Ramos (cell line): Measurements from ENCODE around the gene ADCY7.

Experiments
- in situ Hi-C: fragments of 300-500 bp; cut with MboI; formaldehyde crosslinking; loops from one replicate; pipeline ENCODE4 v1.14.3; 2022; ENCODE audit warnings: low sequenced_read_pairs; ENCODE audit not compliant: unreplicated experiment

The ADCY7 gene

DNA sequence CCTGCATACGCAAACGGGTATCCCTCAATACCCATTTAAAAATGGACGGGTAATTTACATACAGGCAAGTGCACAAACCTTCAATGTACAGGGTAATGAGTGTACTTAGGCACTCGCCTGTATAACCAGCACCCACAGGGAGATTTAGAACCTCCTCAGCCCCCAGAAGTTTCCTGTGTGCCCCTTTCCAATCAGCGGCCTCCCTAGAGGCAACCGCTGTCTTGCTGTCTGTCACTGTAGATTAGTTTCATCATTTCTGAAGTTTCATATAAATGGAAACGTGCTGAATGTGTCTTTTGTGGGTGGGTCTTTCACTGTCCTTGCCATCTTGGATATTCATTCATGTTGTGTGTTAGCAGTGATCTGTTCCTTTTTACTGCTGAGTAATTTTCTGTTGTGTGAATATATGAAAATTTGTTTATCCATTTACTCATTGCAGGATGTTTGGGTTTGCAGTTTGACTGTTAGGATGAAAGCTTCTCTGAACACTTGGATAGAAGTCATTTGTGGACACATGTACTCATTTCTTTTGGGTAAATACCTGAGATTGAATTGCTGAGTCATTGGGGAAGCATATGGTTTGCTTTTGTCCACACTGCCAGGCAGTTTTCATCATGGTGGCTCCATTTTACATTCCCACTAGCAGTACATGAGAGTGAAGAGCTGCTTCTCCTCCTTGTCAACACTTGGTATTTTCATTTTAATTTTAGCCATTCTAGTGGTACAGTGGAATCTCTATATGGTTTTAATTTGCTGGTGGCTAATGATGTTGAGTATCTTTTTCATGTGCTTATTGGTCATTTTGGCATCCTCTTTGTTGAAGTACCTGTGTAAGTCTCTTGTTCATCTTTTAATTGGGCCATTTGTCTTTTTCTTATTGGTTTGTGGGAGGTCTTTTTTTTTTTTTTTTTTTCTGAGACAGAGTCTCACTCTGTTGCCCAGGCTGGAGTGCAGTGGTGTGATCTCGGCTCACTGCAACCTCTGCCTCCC, 2.1 kb upstream of the ADCY7 start:
- in situ Hi-C loops, result no loop called here

- in situ Hi-C loops, result no loop called here
These were observed 1.1 kb upstream of the ADCY7 start for GRCh38 chr16:50265260-50265659.

GRCh38 chr16:50265716-50266336, 525 bp upstream of the ADCY7 start:
- in situ Hi-C loops, result no loop called here

GRCh38 chr16:50267151-50267631, 840 bp downstream of the ADCY7 start:
- in situ Hi-C loops, result no loop called here

DNA sequence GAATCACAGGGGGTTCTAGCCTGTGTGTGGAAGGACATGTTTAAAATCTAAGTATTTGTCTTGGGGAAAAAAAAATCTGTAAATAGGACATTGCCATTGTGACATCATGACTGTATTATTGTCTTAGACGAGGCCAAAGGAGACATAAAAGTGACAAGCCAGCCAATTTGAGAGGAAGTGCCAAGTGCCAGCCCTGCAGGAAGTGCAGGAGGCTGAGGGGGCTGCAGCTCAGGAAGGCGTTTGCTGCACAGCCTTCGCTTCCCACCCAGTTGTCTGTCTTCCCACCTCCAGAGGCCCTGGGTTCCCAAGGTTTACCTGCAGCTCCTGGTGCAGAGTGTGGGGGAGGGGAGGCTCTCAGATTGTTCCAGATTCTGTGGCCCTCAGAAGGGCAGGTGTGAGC, 1.3 kb downstream of the ADCY7 start:
- in situ Hi-C loops, result no loop called here

GRCh38 chr16:50268352-50268751, 2.0 kb downstream of the ADCY7 start:
- in situ Hi-C loops, result no loop called here

DNA sequence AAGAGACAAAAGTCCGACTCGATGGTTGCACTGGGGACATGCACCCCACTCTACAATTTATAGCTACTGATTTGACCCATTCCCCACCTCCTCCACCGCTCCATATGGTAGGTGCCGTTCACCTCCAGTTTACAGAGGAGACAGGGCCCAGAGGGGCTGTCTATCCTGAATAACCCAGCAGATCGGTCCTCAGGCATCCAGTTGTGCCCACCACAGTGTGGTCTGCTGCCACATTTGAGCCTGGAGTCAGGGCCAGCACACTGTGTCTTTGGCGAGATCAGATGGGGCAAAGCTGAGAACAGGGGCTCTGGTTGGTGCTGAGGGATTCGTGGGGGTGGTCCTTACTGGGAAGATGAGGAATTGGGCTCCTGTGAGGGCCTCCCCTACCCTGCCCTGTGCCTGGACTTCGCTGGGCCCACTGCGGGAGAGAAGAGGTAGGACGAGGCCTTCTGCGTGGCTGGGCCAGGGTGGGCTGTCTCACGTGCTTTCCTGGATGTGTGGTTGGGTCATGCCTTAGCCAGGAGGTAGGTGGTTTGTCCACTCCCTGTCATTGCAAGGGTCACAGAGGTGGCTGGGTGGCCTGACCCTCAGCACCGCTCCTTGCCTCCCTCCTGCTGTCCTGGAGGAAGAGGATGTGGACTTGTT, 2.8 kb downstream of the ADCY7 start:
- in situ Hi-C loops, result no loop called here

DNA sequence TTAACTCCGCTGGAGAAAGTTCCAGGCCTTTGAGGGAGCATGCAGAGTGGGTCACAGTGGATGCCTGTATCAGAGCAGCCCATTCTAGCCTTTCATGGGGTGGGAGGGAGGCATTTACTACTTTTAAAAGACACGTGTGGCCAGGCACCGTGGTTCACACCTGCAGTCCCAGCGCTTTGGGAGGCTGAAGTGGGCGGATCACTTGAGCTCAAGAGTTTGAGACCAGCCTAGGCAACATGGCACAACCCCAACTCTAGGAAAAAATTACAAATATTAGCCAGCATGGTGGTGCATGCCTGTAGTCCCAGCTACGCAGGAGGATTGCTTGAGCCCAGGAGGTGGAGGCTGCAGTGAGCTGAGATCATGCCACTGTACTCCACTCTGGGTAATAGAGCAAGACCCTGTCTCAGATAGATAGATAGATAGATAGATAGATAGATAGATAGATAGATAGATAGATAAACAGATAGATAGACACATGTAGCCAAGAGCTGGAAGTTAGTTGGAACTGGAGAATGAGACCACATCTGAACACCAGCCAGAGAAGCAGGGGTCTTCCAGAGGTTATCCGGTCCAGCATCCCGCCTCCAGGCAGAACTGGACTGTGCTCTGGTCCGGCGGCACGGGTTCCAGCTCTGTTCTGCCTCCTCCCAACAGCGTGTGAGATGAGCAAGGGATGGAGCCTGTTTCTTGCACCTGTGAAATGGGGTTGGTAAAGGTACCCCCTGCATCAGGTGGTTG, 3.6 kb downstream of the ADCY7 start:
- in situ Hi-C loops, result no loop called here

DNA sequence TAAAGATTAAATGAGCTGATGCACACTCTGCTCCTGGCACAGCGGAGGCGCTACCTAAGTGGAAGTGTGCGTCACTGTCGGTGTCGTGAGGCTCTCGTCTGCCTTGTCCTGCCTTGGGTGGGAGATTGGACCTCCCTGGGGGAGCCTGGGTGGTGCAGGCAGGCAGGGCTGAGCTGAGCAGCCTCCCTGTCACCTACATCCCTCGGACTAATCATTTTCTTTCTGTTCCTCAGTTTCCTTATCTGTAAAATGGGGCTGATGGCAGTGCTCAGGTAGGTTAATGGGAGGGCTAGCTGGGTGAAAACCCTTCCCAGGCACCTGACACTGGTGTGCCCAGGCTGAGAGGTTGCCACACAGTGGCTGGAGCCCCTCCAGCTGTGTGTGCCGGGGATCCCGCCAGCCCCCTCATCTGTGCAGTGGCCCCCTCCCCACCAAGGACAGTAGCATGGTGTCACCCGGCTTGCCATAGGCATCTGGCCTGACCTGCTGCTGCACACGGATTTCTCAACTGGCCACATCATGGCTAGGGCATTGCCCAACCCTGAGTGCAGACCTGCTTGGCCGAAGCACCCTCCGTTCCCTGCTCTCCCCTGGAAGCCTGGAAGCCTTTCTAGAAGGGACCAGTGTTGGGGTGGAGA, 4.3 kb downstream of the ADCY7 start:
- in situ Hi-C loops, result no loop called here

GRCh38 chr16:50271148-50272041, 5.0 kb downstream of the ADCY7 start:
- in situ Hi-C loops, result no loop called here

DNA sequence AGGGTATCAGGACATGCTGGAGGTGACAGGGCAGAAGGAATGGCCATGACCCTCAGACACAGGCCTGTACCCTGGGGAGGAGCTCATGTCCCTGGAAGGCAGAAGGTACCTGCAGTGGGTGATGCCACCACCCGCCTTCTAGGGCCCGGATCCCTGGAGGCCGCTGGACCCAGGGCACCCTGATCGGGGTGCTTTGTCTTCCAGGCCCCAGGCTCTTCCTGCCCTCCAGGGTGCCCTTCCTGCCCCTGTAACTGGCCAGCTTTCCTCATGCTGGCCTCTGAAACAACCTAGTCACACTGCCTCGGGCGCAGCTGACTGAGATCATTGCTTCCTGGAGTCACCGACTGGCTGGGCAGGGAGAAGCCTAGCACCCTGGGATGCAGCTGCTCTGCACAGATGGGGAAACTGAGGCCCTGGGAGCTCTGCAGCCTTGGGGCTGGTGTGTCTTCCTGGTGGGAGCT, 5.8 kb downstream of the ADCY7 start:
- in situ Hi-C loops, result no loop called here

DNA sequence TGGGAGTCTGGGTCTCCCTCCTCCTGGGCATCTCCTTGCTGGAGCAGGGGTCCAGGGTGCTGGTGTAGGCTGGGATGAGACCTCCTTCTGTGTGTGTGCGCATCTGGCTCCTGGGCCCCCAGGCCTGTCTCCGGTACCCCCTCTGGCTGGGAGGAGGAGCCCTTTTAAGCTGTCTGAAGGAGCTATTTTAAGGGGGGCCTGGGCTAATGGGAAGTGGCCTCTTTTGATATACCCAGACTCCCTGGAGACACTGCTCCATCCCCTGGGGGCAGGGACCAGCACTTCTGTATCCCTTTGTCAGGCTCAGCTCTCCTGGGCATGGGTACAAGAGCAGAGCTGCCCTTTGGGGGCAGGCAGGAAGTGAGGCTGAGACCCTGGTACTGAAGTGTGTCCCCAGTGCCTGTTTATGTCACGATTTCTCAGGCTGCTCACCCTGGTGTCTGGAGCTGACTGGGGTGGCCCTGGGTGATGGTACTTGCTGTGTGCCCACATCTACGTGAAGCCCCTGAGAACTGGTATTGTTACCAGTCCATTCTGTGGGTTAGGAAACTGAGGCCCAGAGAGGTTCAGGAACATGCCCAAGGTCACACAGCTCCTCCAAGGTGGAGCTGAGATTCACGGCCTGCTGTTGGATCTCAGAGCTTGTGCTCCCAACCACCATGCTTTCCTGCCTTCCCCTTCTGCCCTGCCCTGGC, 6.5 kb downstream of the ADCY7 start:
- in situ Hi-C loops, result no loop called here

DNA sequence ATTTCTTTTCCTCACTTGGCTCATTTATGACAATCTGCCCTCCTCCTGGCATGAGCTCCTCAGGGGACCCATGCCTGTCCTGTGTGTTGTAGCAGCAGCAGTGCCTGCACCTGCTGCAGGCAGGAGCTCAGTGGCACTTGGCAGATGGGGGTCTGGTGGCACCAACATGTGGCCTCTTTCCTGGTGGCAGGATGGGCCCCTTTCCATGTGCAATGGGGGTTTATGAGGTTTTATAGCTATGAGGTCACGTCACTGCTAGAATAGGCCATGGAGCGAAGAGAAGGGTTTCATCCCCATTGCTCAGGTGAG, 7.0 kb downstream of the ADCY7 start:
- in situ Hi-C loops, result no loop called here

- in situ Hi-C loops, result no loop called here
These were observed 7.6 kb downstream of the ADCY7 start for GRCh38 chr16:50273888-50274325.

- in situ Hi-C loops, result no loop called here
These were observed 8.2 kb downstream of the ADCY7 start for GRCh38 chr16:50274326-50275097.

- in situ Hi-C loops, result no loop called here
These were observed 8.7 kb downstream of the ADCY7 start for GRCh38 chr16:50275098-50275415.

- in situ Hi-C loops, result no loop called here
These were observed 9.3 kb downstream of the ADCY7 start for GRCh38 chr16:50275428-50276325.
